MM.1S (cell line): ENCODE data around the gene UNK.

Experiments
- CTCF ChIP-seq: fragments of 300-600 bp; sonication (generic); IDR thresholded peaks from 2 replicates; pipeline ENCODE4 v1.5.1; 2016; ENCODE audit warnings: antibody characterized with exemption, low read length, mixed read lengths
- EZH2 ChIP-seq: fragments of 300-600 bp; sonication (generic); optimal IDR thresholded peaks from 2 replicates; pipeline ENCODE3; 2017; ENCODE audit warnings: low read depth, mild to moderate bottlenecking, antibody characterized with exemption, low read length, mixed read lengths
- EZH2phosphoT487 ChIP-seq: fragments of 300-600 bp; sonication (generic); IDR thresholded peaks from 2 replicates; pipeline ENCODE4 v1.6.1; 2018; ENCODE audit warnings: antibody characterized with exemption, low read length

GRCh38 chr17:75819116-75819515 is 34.5 kb downstream of the UNK start:
- TF ChIP-seq CTCF (no peak), EZH2 (no peak), EZH2phosphoT487 (no peak)
